ENCODE measurements around the gene KIR3DL3.
"Not testable (repeated sequence)": the region's sequence is repeated elsewhere in the genome, so short reads cannot be mapped to it uniquely, and the experiment has no call there.

The KIR3DL3 gene

GRCh38 chr19:54729416-54730188 lies 5.4 kb downstream of the KIR3DL3 start:
- in situ Hi-C loops (cut with MboI; ENCODE audit: low pct_unique_long_range_greater_than_20kb, low sequenced_read_pairs, unreplicated experiment): no loop called here
- no peak for TF ChIP-seq CTCF (IDR thresholded peaks at IDR 0.05; ENCODE audit: extremely low read depth, insufficient read depth, missing control alignments)

DNA sequence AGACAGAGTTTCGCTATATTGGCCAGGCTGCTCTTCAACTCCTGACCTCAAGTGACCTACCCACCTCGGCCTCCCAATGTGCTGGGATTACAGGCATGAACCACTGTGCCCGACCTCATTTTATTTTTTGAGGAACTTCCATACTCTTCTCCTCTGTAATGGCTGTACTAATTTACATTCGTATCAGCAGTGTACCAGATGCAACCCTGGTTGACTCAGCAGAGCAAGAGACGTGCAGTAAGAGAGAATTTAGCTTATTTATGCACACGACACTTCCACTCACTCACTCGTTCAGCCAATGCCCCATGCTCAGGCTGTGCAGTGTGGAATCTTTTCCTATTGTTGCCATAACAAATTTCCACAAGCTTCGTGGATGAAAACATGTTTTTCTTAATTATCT lies 6.9 kb downstream of the KIR3DL3 start:
- in situ Hi-C loops (cut with MboI; ENCODE audit: low pct_unique_long_range_greater_than_20kb, low sequenced_read_pairs, unreplicated experiment): no loop called here
- no peak for TF ChIP-seq CTCF (IDR thresholded peaks at IDR 0.05; ENCODE audit: extremely low read depth, insufficient read depth, missing control alignments)
- DNase-seq (ENCODE audit: low spot score): no peak

More at GRCh38 chr19:54729416-54730188, 5.4 kb downstream of the KIR3DL3 start:
- DNase-seq (ENCODE audit: low spot score): no peak

DNA sequence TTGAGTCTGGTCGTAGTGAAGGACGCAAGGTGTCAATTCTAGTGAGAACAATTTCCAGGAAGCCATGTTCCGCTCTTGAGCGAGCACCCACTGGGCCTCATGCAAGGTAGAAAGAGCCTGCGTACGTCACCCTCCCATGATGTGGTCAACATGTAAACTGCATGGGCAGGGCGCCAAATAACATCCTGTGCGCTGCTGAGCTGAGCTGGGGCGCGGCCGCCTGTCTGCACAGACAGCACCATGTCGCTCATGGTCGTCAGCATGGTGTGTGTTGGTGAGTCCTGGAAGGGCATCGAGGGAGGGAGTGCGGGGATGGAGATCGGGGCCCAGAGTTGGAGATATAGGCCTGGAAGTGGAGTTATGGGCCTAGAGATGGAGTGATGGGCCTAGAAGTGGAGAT lies 14.1 kb downstream of the KIR3DL3 start, which contains the start of gene KIR2DL3:
Gene KIR2DL3 (plus strand): TSS at position 208 of the 400 bp plus-strand sequence. CDS start 33 bp downstream, at position 241.
- in situ Hi-C loops (cut with MboI; ENCODE audit: low pct_unique_long_range_greater_than_20kb, low sequenced_read_pairs, unreplicated experiment): not testable (repeated sequence)

GRCh38 chr19:54738715-54739114 lies 14.5 kb downstream of the KIR3DL3 start:
- TF ChIP-seq CTCF (IDR thresholded peaks at IDR 0.05; ENCODE audit: extremely low read depth, insufficient read depth, missing control alignments): no peak
- DNase-seq (ENCODE audit: low spot score): no peak
- in situ Hi-C loops (cut with MboI; ENCODE audit: low pct_unique_long_range_greater_than_20kb, low sequenced_read_pairs, unreplicated experiment): no loop called here

More for the DNA sequence above, 14.1 kb downstream of the KIR3DL3 start, which contains the start of gene KIR2DL3:
- DNase-seq (ENCODE audit: low spot score): not testable (repeated sequence)

- in situ Hi-C loops (cut with MboI; ENCODE audit: low pct_unique_long_range_greater_than_20kb, low sequenced_read_pairs, unreplicated experiment): no loop called here
- no peak for DNase-seq (ENCODE audit: low spot score)
- no peak for TF ChIP-seq CTCF (IDR thresholded peaks at IDR 0.05; ENCODE audit: extremely low read depth, insufficient read depth, missing control alignments)
Measured at GRCh38 chr19:54739587-54740497, 15.6 kb downstream of the KIR3DL3 start.

DNA sequence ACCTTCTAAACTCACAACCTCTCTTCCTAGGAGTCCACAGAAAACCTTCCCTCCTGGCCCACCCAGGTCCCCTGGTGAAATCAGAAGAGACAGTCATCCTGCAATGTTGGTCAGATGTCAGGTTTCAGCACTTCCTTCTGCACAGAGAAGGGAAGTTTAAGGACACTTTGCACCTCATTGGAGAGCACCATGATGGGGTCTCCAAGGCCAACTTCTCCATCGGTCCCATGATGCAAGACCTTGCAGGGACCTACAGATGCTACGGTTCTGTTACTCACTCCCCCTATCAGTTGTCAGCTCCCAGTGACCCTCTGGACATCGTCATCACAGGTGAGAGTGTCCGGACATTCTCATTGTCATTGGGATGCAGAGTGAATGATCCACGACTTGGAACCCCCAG lies 17.7 kb downstream of the KIR3DL3 start:
- DNase-seq (ENCODE audit: low spot score); in situ Hi-C loops (cut with MboI; ENCODE audit: low pct_unique_long_range_greater_than_20kb, low sequenced_read_pairs, unreplicated experiment): not testable (repeated sequence)

- DNase-seq (ENCODE audit: low spot score); in situ Hi-C loops (cut with MboI; ENCODE audit: low pct_unique_long_range_greater_than_20kb, low sequenced_read_pairs, unreplicated experiment): not testable (repeated sequence)
Measured at GRCh38 chr19:54744080-54744479, 19.8 kb downstream of the KIR3DL3 start.

DNA sequence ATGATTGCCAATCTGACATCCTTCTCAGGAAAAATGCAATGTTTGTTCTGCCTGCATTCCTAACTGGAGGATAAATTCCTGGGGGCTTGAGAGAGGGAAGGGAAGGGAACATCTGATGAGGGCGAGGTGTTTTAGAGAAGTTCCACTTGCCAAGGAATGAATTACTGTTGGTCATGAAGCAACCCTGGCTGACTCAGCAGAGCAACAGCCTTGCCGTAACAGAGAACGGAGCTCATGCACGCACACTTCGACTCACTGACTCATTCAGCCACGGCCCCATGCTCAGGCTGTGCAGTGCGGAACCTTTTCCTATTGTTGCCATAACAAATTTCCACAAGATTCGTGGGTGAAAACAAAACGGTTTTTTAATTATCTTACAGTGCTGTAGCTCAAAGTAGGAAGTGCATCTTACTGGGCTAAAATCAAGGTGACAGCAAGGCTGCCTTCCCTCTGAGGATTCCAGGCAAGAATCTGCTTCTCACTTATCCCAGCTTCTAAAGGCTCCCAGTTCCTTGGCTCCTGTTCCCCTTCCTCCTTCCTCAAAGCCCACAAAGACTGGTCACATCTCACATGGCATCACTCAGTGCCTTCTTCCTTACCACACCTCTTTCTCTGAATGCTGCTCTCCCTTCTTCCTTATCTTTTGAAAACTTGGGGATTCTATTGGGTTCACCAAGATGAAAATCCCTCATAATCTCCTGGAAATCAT lies 23.5 kb downstream of the KIR3DL3 start:
- DNase-seq (ENCODE audit: low spot score): not testable (repeated sequence)

DNA sequence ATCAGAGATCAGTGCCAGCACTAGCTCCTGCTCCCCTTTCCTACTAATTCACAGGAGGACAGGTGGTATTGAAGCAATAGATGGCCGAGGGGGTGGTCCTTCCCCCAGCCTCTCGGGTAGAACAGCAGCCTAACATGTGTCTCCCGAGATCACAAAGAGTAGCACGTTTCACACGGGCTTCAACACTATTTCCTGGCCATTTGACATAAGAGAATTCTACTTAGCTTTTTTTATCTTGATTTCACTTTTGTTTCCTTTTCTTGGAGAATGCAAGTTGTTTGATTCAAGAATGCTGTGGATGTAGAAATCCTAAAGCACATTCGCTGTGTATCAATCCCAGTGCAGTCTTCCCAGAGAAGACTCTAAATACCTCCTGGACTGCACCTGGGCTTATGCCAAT lies 26.0 kb downstream of the KIR3DL3 start:
- in situ Hi-C loops (cut with MboI; ENCODE audit: low pct_unique_long_range_greater_than_20kb, low sequenced_read_pairs, unreplicated experiment); DNase-seq (ENCODE audit: low spot score): not testable (repeated sequence)

More for the DNA sequence above, 23.5 kb downstream of the KIR3DL3 start:
- in situ Hi-C loops (cut with MboI; ENCODE audit: low pct_unique_long_range_greater_than_20kb, low sequenced_read_pairs, unreplicated experiment): not testable (repeated sequence)

GRCh38 chr19:54756204-54757110 lies 32.2 kb downstream of the KIR3DL3 start:
- DNase-seq (ENCODE audit: low spot score); in situ Hi-C loops (cut with MboI; ENCODE audit: low pct_unique_long_range_greater_than_20kb, low sequenced_read_pairs, unreplicated experiment): not testable (repeated sequence)

DNA sequence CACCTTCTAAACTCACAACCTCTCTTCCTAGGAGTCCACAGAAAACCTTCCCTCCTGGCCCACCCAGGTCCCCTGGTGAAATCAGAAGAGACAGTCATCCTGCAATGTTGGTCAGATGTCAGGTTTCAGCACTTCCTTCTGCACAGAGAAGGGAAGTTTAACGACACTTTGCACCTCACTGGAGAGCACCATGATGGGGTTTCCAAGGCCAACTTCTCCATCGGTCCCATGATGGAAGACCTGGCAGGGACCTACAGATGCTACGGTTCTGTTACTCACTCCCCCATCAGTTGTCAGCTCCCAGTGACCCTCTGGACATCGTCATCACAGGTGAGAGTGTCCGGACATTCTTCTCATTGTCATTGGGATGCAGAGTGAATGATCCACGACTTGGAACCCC lies 34.3 kb downstream of the KIR3DL3 start:
- DNase-seq (ENCODE audit: low spot score); in situ Hi-C loops (cut with MboI; ENCODE audit: low pct_unique_long_range_greater_than_20kb, low sequenced_read_pairs, unreplicated experiment): not testable (repeated sequence)
